HG03039 (cell line): ENCODE data around the gene NEK11.

ENCODE experiments used
- ATAC-seq: cut with Tn5 transposase; IDR thresholded peaks from one replicate; pipeline ENCODE4 v1.9.1; 2021; ENCODE audit warnings: mild to moderate bottlenecking, moderate library complexity; ENCODE audit not compliant: unreplicated experiment

The NEK11 gene

GRCh38 chr3:131026321-131027151 is at the start of gene NEK11, which contains the start of gene ASTE1:
Gene NEK11, plus strand, starts transcription at chr3:131026877. Its CDS starts 2,832 bp downstream, at chr3:131029709.
Gene ASTE1, minus strand, starts transcription at chr3:131026825. Its CDS starts 1,519 bp downstream, at chr3:131025306.
- ATAC-seq: peak; percentile 98

- ATAC-seq: no peak
Measured at GRCh38 chr3:130979117-130979516, 47.6 kb upstream of the NEK11 start.

GRCh38 chr3:130981469-130981868 is 45.2 kb upstream of the NEK11 start:
- ATAC-seq: no peak

- ATAC-seq: no peak
Measured at GRCh38 chr3:130990282-130990681, 36.4 kb upstream of the NEK11 start.

- ATAC-seq: no peak
Measured at GRCh38 chr3:130991126-130991525, 35.6 kb upstream of the NEK11 start.

GRCh38 chr3:130992344-130992743 is 34.3 kb upstream of the NEK11 start:
- ATAC-seq: no peak

GRCh38 chr3:130997289-130997688 is 29.4 kb upstream of the NEK11 start:
- ATAC-seq: no peak

- ATAC-seq: no peak
Measured at GRCh38 chr3:131001071-131001470, 25.6 kb upstream of the NEK11 start.

GRCh38 chr3:131004603-131005002 is 22.1 kb upstream of the NEK11 start:
- ATAC-seq: no peak

- ATAC-seq: no peak
Measured at GRCh38 chr3:131007256-131007655, 19.4 kb upstream of the NEK11 start.

- no peak for ATAC-seq
Measured at GRCh38 chr3:131007782-131008181, 18.9 kb upstream of the NEK11 start.

- ATAC-seq: no peak
Measured at GRCh38 chr3:131008326-131008725, 18.4 kb upstream of the NEK11 start.

GRCh38 chr3:131009698-131010097 is 17.0 kb upstream of the NEK11 start:
- ATAC-seq: no peak

- ATAC-seq: no peak
Measured at GRCh38 chr3:131018970-131019369, 7.7 kb upstream of the NEK11 start.

GRCh38 chr3:131020122-131020693 is 6.5 kb upstream of the NEK11 start:
- no peak for ATAC-seq

GRCh38 chr3:131025539-131025938 is 1.1 kb upstream of the NEK11 start:
- ATAC-seq: no peak

- no peak for ATAC-seq
Measured at GRCh38 chr3:131028844-131029243, 2.2 kb downstream of the NEK11 start.

- no peak for ATAC-seq
Measured at GRCh38 chr3:131031660-131032059, 5.0 kb downstream of the NEK11 start.

- no peak for ATAC-seq
Measured at GRCh38 chr3:131033480-131034080, 6.9 kb downstream of the NEK11 start.

- no peak for ATAC-seq
Measured at GRCh38 chr3:131036200-131036816, 9.6 kb downstream of the NEK11 start.

- no peak for ATAC-seq
Measured at GRCh38 chr3:131036986-131037385, 10.3 kb downstream of the NEK11 start.
